PC-3 (cell line): ENCODE measurements around the gene ARNT2. TPM values are rescaled to one million over a fixed set of nuclear protein-coding genes. Genes with fewer than 3 reads are reported as not detected.

Source experiments
- ATAC-seq: fragments of 200-7000 bp; cut with Tn5 transposase; 2 replicates; pipeline ENCODE4 v1.9.1; 2020; ENCODE audit warnings: mild to moderate bottlenecking, moderate library complexity
- BruUV-seq: library from RNA; stranded (reverse); fragments of 400-500 nt; replicated peaks from 2 replicates; lab custom pipeline; 2021; lab: Mats Ljungman, UMichigan
- CTCF ChIA-PET: fragments of 300-600 bp; sonication (Branson Sonifier 250); formaldehyde crosslinking; loops from one replicate; lab custom pipeline; 2022; ENCODE audit warnings: antibody characterized with exemption; lab: Charles Lee
- POLR2A ChIA-PET: fragments of 300-600 bp; sonication (Branson Sonifier 250); formaldehyde crosslinking; loops from one replicate; lab custom pipeline; 2022; ENCODE audit warnings: antibody characterized with exemption; ENCODE audit not compliant: unreplicated experiment; lab: Charles Lee
- DNase-seq: peaks from one replicate; pipeline ENCODE4 v3.0.0-alpha.2; 2015
- H2AFZ ChIP-seq: fragments of 300-600 bp; sonication (generic); 2 replicates; pipeline ENCODE4 v1.6.0; 2016; ENCODE audit warnings: antibody characterized with exemption, low read length
- H3F3A ChIP-seq: fragments of 300-600 bp; sonication (generic); one replicate; pipeline ENCODE4 v1.6.0; 2017; ENCODE audit warnings: antibody characterized with exemption, low read length, control low read depth, mild to moderate bottlenecking; ENCODE audit not compliant: unreplicated experiment
- H3K27ac ChIP-seq: fragments of 300-600 bp; sonication (generic); 2 replicates; pipeline ENCODE4 v1.5.1; 2016; ENCODE audit warnings: mild to moderate bottlenecking, low read length
- H3K27me3 ChIP-seq: fragments of 300-600 bp; sonication (generic); 2 replicates; pipeline ENCODE4 v1.6.1; 2016; ENCODE audit warnings: low read length, mixed read lengths
- H3K36me3 ChIP-seq: fragments of 300-600 bp; sonication (generic); 2 replicates; pipeline ENCODE4 v1.6.1; 2016; ENCODE audit warnings: low read depth, mixed run types, low read length, mixed read lengths
- H3K4me1 ChIP-seq: fragments of 300-600 bp; sonication (generic); 2 replicates; pipeline ENCODE4 v1.5.1; 2016; ENCODE audit warnings: low read length; ENCODE audit not compliant: insufficient read depth
- H3K4me2 ChIP-seq: fragments of 300-600 bp; sonication (generic); 2 replicates; pipeline ENCODE4 v1.6.0; 2016; ENCODE audit warnings: low read length
- H3K4me3 ChIP-seq: fragments of 300-600 bp; sonication (generic); 2 replicates; pipeline ENCODE4 v1.5.1; 2016; ENCODE audit warnings: mild to moderate bottlenecking, low read length, mixed read lengths
- H3K79me2 ChIP-seq: fragments of 300-600 bp; sonication (generic); 2 replicates; pipeline ENCODE4 v1.6.1; 2017; ENCODE audit warnings: low read length, mixed read lengths
- H3K9ac ChIP-seq: fragments of 300-600 bp; sonication (generic); 2 replicates; pipeline ENCODE4 v1.6.0; 2016; ENCODE audit warnings: mild to moderate bottlenecking, low read length
- H3K9me2 ChIP-seq: fragments of 300-600 bp; sonication (generic); replicated peaks from 2 replicates; pipeline ENCODE4 v1.6.1; 2016; ENCODE audit warnings: mixed run types, low read length, mixed read lengths
- H3K9me3 ChIP-seq: fragments of 300-600 bp; sonication (generic); 2 replicates; pipeline ENCODE4 v1.6.1; 2016; ENCODE audit warnings: low read length, mixed read lengths
- H4K20me1 ChIP-seq: fragments of 300-600 bp; sonication (generic); 2 replicates; pipeline ENCODE4 v1.6.1; 2016; ENCODE audit warnings: low read length, mixed read lengths
- CTCF ChIP-seq: fragments of 300-600 bp; sonication (generic); conservative IDR thresholded peaks from 2 replicates; pipeline ENCODE4 v1.5.1; 2017; ENCODE audit warnings: antibody characterized with exemption, low read depth, mild to moderate bottlenecking, low read length
- EZH2 ChIP-seq: fragments of 300-600 bp; sonication (generic); IDR thresholded peaks from one replicate; pipeline ENCODE4 v1.6.1; 2017; ENCODE audit warnings: antibody characterized with exemption, mild to moderate bottlenecking, low read length; ENCODE audit not compliant: unreplicated experiment
- EZH2phosphoT487 ChIP-seq: fragments of 300-600 bp; sonication (generic); IDR thresholded peaks from 2 replicates; pipeline ENCODE4 v1.6.1; 2018; ENCODE audit warnings: mild to moderate bottlenecking, antibody characterized with exemption, low read length, borderline replicate concordance
- intact Hi-C: fragments of 100-400 bp; cut with micrococcal nuclease; formaldehyde crosslinking; loops from 2 replicates; pipeline ENCODE4 v1.9.0; 2023
- total RNA-seq: library from RNA; depleted of rRNA; stranded (reverse); fragments of >200 nt; gene quantifications from 2 replicates; pipeline ENCODE4 v1.2.3, GENCODE V29; 2014

ARNT2 gene
- total RNA-seq, 1 experiment from 2014 or later, result 0.11 TPM

DNA sequence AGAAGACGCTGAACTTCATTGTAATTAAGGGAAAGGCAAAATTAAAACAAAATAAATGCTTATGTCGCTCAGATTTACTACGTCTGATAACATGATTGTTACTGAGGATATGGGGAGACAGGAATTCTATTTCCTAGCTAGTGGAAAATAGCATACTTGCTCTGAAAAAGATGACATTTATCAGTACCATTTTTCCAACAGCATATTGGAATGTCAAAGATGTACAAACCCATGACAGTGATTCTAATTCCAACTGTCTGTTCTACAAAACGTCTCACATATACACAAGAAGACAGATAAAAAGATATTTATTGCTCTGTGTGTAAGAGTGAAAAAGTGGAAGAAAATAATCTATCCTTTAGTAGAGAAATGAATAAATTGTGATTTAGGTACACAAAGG, 197.1 kb downstream of the ARNT2 start:
- Histone ChIP-seq H4K20me1 (no peaks in the 10 kb centered on the region), H3K79me2 (no peaks in the 10 kb centered on the region), H3F3A (peaks cover 4% of the 10 kb centered on the region), H3K4me2 (no peak overlapping the region), H3K27me3 (no peaks in the 10 kb centered on the region), H2AFZ (no peak overlapping the region), H3K9me2 (no peaks in the 10 kb centered on the region), H3K9ac (no peak overlapping the region), H3K4me1 (peaks cover 28% of the 10 kb centered on the region), H3K36me3 (no peaks in the 10 kb centered on the region), H3K4me3 (no peak overlapping the region), H3K27ac (no peak overlapping the region), H3K9me3 (no peaks in the 10 kb centered on the region)
- CTCF ChIA-PET, result no interaction called here
- TF ChIP-seq EZH2 (no peak), CTCF (no peak), EZH2phosphoT487 (no peak)
- BruUV-seq, result no TSS peak
- DNase-seq (no peak), ATAC-seq (no peak)
- POLR2A ChIA-PET, result no interaction called here
- intact Hi-C loops, result no loop called here

DNA sequence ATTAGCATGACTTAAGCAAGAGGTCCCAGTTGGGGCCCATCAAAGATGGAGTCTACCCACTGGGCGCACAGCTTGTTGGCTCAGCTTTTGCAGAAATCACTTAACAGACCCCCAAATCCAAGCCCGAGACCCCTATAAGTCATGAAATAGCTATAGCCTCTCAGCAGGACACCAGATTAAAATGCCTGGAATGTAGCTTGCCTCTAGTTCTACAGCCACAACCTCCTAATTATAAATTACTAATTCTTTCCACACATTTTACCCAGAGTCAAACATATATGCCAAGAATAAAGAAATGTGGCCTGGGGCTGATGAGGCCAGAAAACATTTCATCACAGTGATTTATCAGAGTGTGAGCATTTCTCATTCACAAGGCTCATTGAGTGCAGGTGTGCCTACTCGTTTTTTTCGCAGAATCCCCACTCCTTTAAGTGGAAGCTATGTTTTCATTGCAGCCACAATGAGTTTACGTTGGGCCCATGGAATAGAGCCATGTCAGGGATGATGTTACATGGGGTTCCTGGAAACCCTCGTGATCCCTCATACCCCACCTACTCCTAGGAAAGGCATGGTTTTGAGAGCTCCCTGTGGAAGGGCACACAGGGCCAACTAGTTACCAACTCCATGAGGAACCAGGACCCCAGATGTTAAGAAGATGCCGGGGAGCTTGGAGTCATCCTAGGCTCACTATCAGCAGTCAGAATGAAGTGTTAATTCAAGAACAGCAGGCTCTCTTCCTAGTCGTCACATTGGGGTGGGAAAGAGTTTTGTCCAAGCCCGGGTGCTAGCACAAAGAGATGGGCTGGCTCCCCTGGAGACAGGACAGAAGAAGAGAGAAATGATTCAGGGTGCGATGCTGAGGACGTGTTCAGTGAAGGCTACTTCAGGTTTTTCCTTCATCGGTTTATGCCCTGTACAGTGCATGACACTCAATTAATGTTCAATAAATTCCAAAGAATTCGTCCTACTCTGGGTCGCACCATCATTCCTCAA, 200.7 kb downstream of the ARNT2 start:
- H3K4me3 ChIP-seq, result no peak overlapping the region
- H3K79me2 ChIP-seq, result no peaks in the 10 kb centered on the region
- H2AFZ ChIP-seq, result no peak overlapping the region
- no peaks in the 10 kb centered on the region for H3K9me2 ChIP-seq
- intact Hi-C loops, result loop anchor here (5.0 kb wide), 1 partner anchor 172 kb away; the partner anchor contains the start of gene CEMIP
- TF ChIP-seq EZH2phosphoT487 (no peak), CTCF (no peak), EZH2 (no peak)
- H4K20me1 ChIP-seq, result no peaks in the 10 kb centered on the region
- no peak overlapping the region for H3K9ac ChIP-seq
- no TSS peak for BruUV-seq
- no peak overlapping the region for H3K27ac ChIP-seq
- peaks cover 4% of the 10 kb centered on the region; the same call in 1 of the 2 replicates for H3K4me1 ChIP-seq
- CTCF ChIA-PET, result no interaction called here
- H3K36me3 ChIP-seq, result no peaks in the 10 kb centered on the region
- H3K27me3 ChIP-seq, result no peaks in the 10 kb centered on the region
- no peak overlapping the region for H3K4me2 ChIP-seq
- no peaks in the 10 kb centered on the region for H3K9me3 ChIP-seq
- peaks cover under 1% of the 10 kb centered on the region for H3F3A ChIP-seq
- POLR2A ChIA-PET, result no interaction called here
- no peak for ATAC-seq
- no peak for DNase-seq
